SU-DHL-6 (cell line): ENCODE data around the gene NBEAL1.
A peak's percentile ranks its signal among the peaks of the same experiment; 100 is the strongest.

Experiments used
- H2AFZ ChIP-seq: fragments of 200-600 bp; sonication (generic); 2 replicates; pipeline ENCODE4 v1.6.1; 2014; ENCODE audit warnings: low read depth, mild to moderate bottlenecking, moderate library complexity, mixed read lengths, antibody characterized with exemption, low read length; ENCODE audit not compliant: severe bottlenecking
- H3F3A ChIP-seq: fragments of 200-600 bp; shearing (Covaris generic); 2 replicates; pipeline ENCODE4 v1.6.0; 2016; ENCODE audit warnings: antibody characterized with exemption, mild to moderate bottlenecking; ENCODE audit not compliant: insufficient read depth
- H3K27ac ChIP-seq: fragments of 200-600 bp; sonication (generic); 2 replicates; pipeline ENCODE4 v1.5.1; 2016; ENCODE audit warnings: low read depth, mild to moderate bottlenecking, low read length, moderate library complexity, mixed read lengths
- H3K27me3 ChIP-seq: fragments of 200-600 bp; sonication (generic), shearing (Covaris generic); 2 replicates; pipeline ENCODE4 v1.6.0; 2014; ENCODE audit warnings: mild to moderate bottlenecking, low read length
- H3K36me3 ChIP-seq: fragments of 200-600 bp; sonication (generic); 2 replicates; pipeline ENCODE4 v1.6.1; 2014; ENCODE audit warnings: mild to moderate bottlenecking, low read length, mixed read lengths
- H3K4me2 ChIP-seq: fragments of 300-600, 200-600 bp; shearing (Covaris generic), sonication (generic); 2 replicates; pipeline ENCODE4 v1.6.0; 2014; ENCODE audit warnings: low read length, low read depth, mild to moderate bottlenecking; ENCODE audit not compliant: poor library complexity, severe bottlenecking
- H3K4me3 ChIP-seq: fragments of 200-600 bp; sonication (generic); 2 replicates; pipeline ENCODE4 v1.5.1; 2014; ENCODE audit warnings: antibody characterized with exemption, low read length, mild to moderate bottlenecking, mixed read lengths; ENCODE audit not compliant: insufficient read depth, poor library complexity, severe bottlenecking
- H3K79me2 ChIP-seq: fragments of 200-600 bp; sonication (generic); 2 replicates; pipeline ENCODE4 v1.6.1; 2014; ENCODE audit warnings: mild to moderate bottlenecking, low read length, moderate library complexity; ENCODE audit not compliant: insufficient read depth
- H3K9ac ChIP-seq: fragments of 200-600 bp; sonication (generic); 2 replicates; pipeline ENCODE4 v1.7.0; 2014; ENCODE audit warnings: mild to moderate bottlenecking, low read length
- H3K9me2 ChIP-seq: fragments of 200-600 bp; sonication (generic); replicated peaks from 2 replicates; pipeline ENCODE4 v1.6.1; 2014; ENCODE audit warnings: low read length; ENCODE audit not compliant: insufficient read depth
- H3K9me3 ChIP-seq: fragments of 200-600 bp; sonication (generic); 2 replicates; pipeline ENCODE4 v1.6.1; 2014; ENCODE audit warnings: low read length, mixed read lengths; ENCODE audit not compliant: insufficient read depth
- H4K20me1 ChIP-seq: fragments of 200-600 bp; sonication (generic); 2 replicates; pipeline ENCODE4 v1.6.1; 2014; ENCODE audit warnings: low read depth, mild to moderate bottlenecking, antibody characterized with exemption, low read length, moderate library complexity, mixed read lengths
- EZH2phosphoT487 ChIP-seq: fragments of 200-600 bp; sonication (generic), shearing (Covaris generic); conservative IDR thresholded peaks from 2 replicates; pipeline ENCODE4 v1.6.1; 2018; ENCODE audit warnings: mild to moderate bottlenecking, antibody characterized with exemption, low read length, moderate library complexity, mixed read lengths
- TF ChIP-seq, protein P1 (sequence below): fragments of 200-600 bp; sonication (generic); IDR thresholded peaks from one replicate; pipeline ENCODE4 v1.5.1; 2017; ENCODE audit warnings: antibody characterized with exemption, mild to moderate bottlenecking, low read length, moderate library complexity; ENCODE audit not compliant: insufficient read depth, poor library complexity, severe bottlenecking

The NBEAL1 gene

DNA sequence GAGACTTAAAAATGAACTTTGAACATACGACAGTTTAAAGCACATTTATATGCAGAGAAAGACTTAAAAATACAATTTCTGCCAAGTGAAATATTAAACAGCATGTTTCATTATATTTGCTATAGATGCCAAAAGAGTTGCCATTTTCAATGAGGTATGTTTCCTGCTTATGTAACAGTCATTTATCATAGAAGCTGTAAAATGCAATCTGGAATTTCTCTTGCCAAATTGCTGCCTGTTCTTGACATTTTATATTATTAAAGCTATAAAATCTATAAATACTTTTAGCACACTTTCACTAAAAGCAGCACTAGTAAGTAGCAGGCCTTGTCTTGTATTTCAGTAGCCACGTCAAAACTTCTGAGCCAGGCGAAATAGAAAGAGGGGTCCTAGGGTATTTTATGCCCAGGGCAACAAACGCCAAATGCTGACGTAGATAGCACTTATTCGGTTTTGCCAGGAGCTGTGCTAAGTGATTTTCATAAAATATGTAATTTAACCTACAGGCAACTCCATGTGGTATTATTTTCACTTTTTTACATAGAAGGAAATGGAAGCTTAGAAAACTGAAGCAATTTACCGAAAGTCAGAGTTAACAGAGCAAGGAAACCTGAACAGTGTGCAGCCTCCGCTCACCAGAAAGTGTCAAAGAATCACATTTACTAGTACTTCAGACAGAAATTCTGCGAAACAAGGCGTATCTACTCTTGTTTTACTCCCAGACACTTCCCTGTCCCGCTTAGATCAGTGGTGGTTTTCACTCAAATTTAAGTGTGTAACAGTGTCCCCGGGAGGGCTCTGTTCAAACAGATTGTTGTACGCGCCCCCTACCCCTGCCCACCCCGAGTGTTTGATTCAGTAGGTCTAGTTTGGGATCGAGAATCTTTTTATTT, 222.9 kb downstream of the NBEAL1 start:
- Histone ChIP-seq H3K9me2 (no peaks in the 10 kb centered on the region), H3K9ac (no peak overlapping the region)

DNA sequence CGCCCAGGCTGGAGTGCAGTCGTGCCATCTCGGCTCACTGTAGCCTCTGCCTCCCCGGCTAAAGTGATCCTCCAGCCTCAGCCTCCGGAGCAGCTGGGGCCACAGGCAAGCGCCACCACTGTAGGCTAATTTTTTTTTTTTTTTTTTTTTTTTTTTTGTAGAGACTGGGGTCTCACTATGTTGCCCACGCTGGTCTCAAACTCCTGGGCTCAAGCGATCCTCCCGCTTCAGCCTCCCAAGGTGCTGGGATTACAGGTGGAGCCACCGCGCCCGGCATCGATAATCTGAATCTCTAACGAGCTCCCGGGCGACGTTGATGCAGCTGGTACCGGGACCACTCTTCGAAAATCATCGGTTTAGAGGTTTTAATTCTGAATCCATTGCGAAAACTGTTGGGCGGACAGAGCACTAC, 223.6 kb downstream of the NBEAL1 start:
- Histone ChIP-seq H4K20me1 (no peaks in the 10 kb centered on the region), H3K79me2 (peaks cover 28% of the 10 kb centered on the region)

More for the DNA sequence above, 222.9 kb downstream of the NBEAL1 start:
- no peaks in the 10 kb centered on the region for H3K36me3 ChIP-seq
- H2AFZ ChIP-seq, result no peak overlapping the region
- no peak overlapping the region for H3K4me3 ChIP-seq
- H3K9me3 ChIP-seq, result no peaks in the 10 kb centered on the region
- no peak overlapping the region for H3K27ac ChIP-seq
- no peaks in the 10 kb centered on the region for H4K20me1 ChIP-seq
- H3K4me2 ChIP-seq, result peak overlapping the region; percentile 81
- peaks cover 23% of the 10 kb centered on the region for H3K79me2 ChIP-seq
- no peaks in the 10 kb centered on the region for H3K27me3 ChIP-seq
- TF ChIP-seq EZH2phosphoT487, result no peak
- TF ChIP-seq, protein P1, sequence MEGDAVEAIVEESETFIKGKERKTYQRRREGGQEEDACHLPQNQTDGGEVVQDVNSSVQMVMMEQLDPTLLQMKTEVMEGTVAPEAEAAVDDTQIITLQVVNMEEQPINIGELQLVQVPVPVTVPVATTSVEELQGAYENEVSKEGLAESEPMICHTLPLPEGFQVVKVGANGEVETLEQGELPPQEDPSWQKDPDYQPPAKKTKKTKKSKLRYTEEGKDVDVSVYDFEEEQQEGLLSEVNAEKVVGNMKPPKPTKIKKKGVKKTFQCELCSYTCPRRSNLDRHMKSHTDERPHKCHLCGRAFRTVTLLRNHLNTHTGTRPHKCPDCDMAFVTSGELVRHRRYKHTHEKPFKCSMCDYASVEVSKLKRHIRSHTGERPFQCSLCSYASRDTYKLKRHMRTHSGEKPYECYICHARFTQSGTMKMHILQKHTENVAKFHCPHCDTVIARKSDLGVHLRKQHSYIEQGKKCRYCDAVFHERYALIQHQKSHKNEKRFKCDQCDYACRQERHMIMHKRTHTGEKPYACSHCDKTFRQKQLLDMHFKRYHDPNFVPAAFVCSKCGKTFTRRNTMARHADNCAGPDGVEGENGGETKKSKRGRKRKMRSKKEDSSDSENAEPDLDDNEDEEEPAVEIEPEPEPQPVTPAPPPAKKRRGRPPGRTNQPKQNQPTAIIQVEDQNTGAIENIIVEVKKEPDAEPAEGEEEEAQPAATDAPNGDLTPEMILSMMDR, result no peak
- H3F3A ChIP-seq, result peaks cover 10% of the 10 kb centered on the region

DNA sequence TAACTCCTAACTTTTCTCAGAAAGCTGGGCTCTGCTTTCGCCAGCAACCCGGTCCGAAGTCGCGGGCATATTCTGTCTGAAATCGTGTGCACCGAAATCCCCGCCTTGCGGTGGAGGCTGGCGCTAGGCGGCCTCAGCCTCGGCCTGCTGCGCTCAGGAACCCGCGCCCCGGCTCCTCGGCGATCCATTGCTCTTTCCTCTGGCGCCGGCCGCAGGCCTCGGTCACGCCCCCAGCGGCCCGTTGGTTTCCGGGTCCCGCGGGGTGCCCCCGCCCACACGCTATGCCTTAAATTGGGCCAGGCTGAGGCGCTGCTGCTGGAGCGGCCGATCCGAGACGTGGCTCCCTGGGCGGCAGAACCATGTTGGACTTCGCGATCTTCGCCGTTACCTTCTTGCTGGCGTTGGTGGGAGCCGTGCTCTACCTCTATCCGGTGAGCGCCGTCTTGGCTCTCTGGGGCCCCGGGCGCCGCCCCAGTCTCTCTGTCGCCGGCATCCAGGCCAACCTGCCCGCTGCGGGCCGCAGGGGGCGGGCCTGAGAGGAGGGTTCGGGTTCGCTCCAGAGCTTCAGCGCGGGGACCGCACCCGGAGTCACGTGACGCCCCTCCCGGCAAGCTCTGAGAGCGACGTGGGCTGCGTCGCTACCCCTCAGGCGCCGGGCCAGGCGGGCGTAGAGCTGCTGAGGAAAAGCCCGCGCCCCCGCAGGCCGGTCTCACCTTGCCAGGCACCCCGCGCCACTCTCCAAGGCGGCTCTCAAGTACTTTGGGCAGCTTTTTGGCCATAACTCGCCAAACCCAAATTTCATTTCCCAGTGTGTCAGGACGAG, 224.2 kb downstream of the NBEAL1 start, which contains the start of gene CYP20A1:
Gene CYP20A1 (plus strand): TSS at position 315 of the 823 bp plus-strand sequence. CDS start 45 bp downstream, at position 360.
- no peak for TF ChIP-seq EZH2phosphoT487
- TF ChIP-seq, protein P1, result peak; percentile 12
- Histone ChIP-seq H3K36me3 (no peaks in the 10 kb centered on the region), H3K9me3 (no peaks in the 10 kb centered on the region), H3K4me3 (peak within 1 kb of the TSS; percentile 95), H3K27ac (peak within 1 kb of the TSS; percentile 90), H3K9ac (peak within 1 kb of the TSS; percentile 90), H2AFZ (peak within 1 kb of the TSS; percentile 79), H3K79me2 (peaks cover 30% of the 10 kb centered on the region), H3F3A (peaks cover 10% of the 10 kb centered on the region), H3K9me2 (no peaks in the 10 kb centered on the region), H3K4me2 (peak within 1 kb of the TSS; percentile 81), H3K27me3 (no peaks in the 10 kb centered on the region), H4K20me1 (no peaks in the 10 kb centered on the region)

More for the DNA sequence above, 223.6 kb downstream of the NBEAL1 start:
- no peaks in the 10 kb centered on the region for H3K9me3 ChIP-seq
- peak overlapping the region; percentile 81 for H3K4me2 ChIP-seq
- TF ChIP-seq EZH2phosphoT487, result no peak
- TF ChIP-seq, protein P1, result no peak
- H3K27ac ChIP-seq, result peak overlapping the region; percentile 90
- peak overlapping the region; percentile 79 for H2AFZ ChIP-seq
- H3K36me3 ChIP-seq, result no peaks in the 10 kb centered on the region
- no peaks in the 10 kb centered on the region for H3K27me3 ChIP-seq
- H3K9me2 ChIP-seq, result no peaks in the 10 kb centered on the region
- peaks cover 10% of the 10 kb centered on the region for H3F3A ChIP-seq
- peak overlapping the region; percentile 95 for H3K4me3 ChIP-seq
- H3K9ac ChIP-seq, result peak overlapping the region; percentile 90
